Nephron (organoid): ENCODE results near the gene MICU2.

Source experiments
- H3K27ac Mint-ChIP-seq, 3 experiments: 2 replicates each; pipeline ENCODE4 v1.8.0; 2020; ENCODE audit warnings: mixed read lengths in 3 of 3, mild to moderate bottlenecking in 2 of 3, moderate library complexity in 1 of 3
- H3K27me3 Mint-ChIP-seq: 2 replicates; pipeline ENCODE4 v1.8.0; 2021; ENCODE audit warnings: low read depth, mild to moderate bottlenecking, moderate library complexity, mixed read lengths
- H3K36me3 Mint-ChIP-seq: 2 replicates; pipeline ENCODE4 v1.8.0; 2020; ENCODE audit warnings: low read depth, mixed read lengths
- H3K4me1 Mint-ChIP-seq: 2 replicates; pipeline ENCODE4 v1.8.0; 2020; ENCODE audit warnings: mixed read lengths
- H3K4me3 Mint-ChIP-seq, 3 experiments: 2 replicates each; pipeline ENCODE4 v1.8.0; 2020; ENCODE audit warnings: mild to moderate bottlenecking in 3 of 3, mixed read lengths in 3 of 3, moderate library complexity in 2 of 3
- H3K9me3 Mint-ChIP-seq: 2 replicates; pipeline ENCODE4 v1.8.0; 2020; ENCODE audit warnings: mixed read lengths
- CTCF ChIP-seq, 3 experiments: fragments of 200-600 bp; sonication (generic); IDR thresholded peaks; one replicate each; pipeline ENCODE4 v1.5.0; 2021; ENCODE audit warnings: antibody characterized with exemption in 3 of 3; ENCODE audit not compliant: unreplicated experiment in 3 of 3

The MICU2 gene

GRCh38 chr13:21529146-21529893, 74.7 kb downstream of the MICU2 start:
- TF ChIP-seq CTCF (IDR thresholded peaks at IDR 0.05; ENCODE audit: unreplicated experiment in 3 of 3), result no peak
- Mint-ChIP-seq H3K36me3 (peaks cover 31% of the 10 kb centered on the region), H3K27me3 (no peaks in the 10 kb centered on the region), H3K4me3 (no peak overlapping the region), H3K27ac (no peak overlapping the region), H3K4me1 (no peaks in the 10 kb centered on the region), H3K9me3 (no peaks in the 10 kb centered on the region)

GRCh38 chr13:21528616-21529015, 75.4 kb downstream of the MICU2 start:
- Mint-ChIP-seq H3K27ac (no peak overlapping the region), H3K4me3 (no peak overlapping the region), H3K36me3 (peaks cover 30% of the 10 kb centered on the region), H3K27me3 (no peaks in the 10 kb centered on the region), H3K9me3 (no peaks in the 10 kb centered on the region), H3K4me1 (no peaks in the 10 kb centered on the region)
- TF ChIP-seq CTCF (IDR thresholded peaks at IDR 0.05; ENCODE audit: unreplicated experiment in 3 of 3), result no peak

- Mint-ChIP-seq H3K9me3 (no peaks in the 10 kb centered on the region), H3K36me3 (peaks cover 26% of the 10 kb centered on the region), H3K4me3 (no peak overlapping the region), H3K4me1 (no peaks in the 10 kb centered on the region), H3K27ac (peak overlapping the region; percentile 39 to 68 (median 50)), H3K27me3 (no peaks in the 10 kb centered on the region)
- no peak for TF ChIP-seq CTCF (IDR thresholded peaks at IDR 0.05; ENCODE audit: unreplicated experiment in 3 of 3)
Measured at GRCh38 chr13:21526707-21527540, 77.0 kb downstream of the MICU2 start.

- H3K4me3 Mint-ChIP-seq, result no peak overlapping the region
- peaks cover 40% of the 10 kb centered on the region for H3K36me3 Mint-ChIP-seq
- no peaks in the 10 kb centered on the region for H3K9me3 Mint-ChIP-seq
- TF ChIP-seq CTCF (IDR thresholded peaks at IDR 0.05; ENCODE audit: unreplicated experiment in 3 of 3), result no peak
- no peaks in the 10 kb centered on the region for H3K4me1 Mint-ChIP-seq
- no peaks in the 10 kb centered on the region for H3K27me3 Mint-ChIP-seq
- no peak overlapping the region for H3K27ac Mint-ChIP-seq
Measured at GRCh38 chr13:21522847-21523246, 81.1 kb downstream of the MICU2 start.

GRCh38 chr13:21522130-21522529, 81.8 kb downstream of the MICU2 start:
- Mint-ChIP-seq H3K4me3 (no peak overlapping the region), H3K27ac (no peak overlapping the region), H3K4me1 (no peaks in the 10 kb centered on the region), H3K36me3 (peaks cover 40% of the 10 kb centered on the region), H3K27me3 (no peaks in the 10 kb centered on the region), H3K9me3 (no peaks in the 10 kb centered on the region)
- no peak for TF ChIP-seq CTCF (IDR thresholded peaks at IDR 0.05; ENCODE audit: unreplicated experiment in 3 of 3)
